Lower lobe of right lung (tissue), 2 donors: ENCODE results near the gene DES. TPM values are rescaled to one million over a fixed set of nuclear protein-coding genes. Genes with fewer than 3 reads are reported as not detected.
A peak's percentile ranks its signal among the peaks of the same experiment; 100 is the strongest.

Experiments used
- ATAC-seq, 2 donors: fragments of 200-7000 bp; cut with Tn5 transposase; one replicate each; pipeline ENCODE4 v1.9.1; 2020 to 2022; ENCODE audit warnings: mild to moderate bottlenecking in 2 of 2, moderate library complexity in 2 of 2
- DNase-seq: peaks from one replicate; pipeline ENCODE4 v3.0.0-alpha.2; 2020
- H3K27ac ChIP-seq: fragments of 200-600 bp; one replicate; pipeline ENCODE4 v1.8.0; 2022
- H3K27me3 ChIP-seq: fragments of 200-600 bp; one replicate; pipeline ENCODE4 v1.8.0; 2022; ENCODE audit warnings: low read depth
- H3K36me3 ChIP-seq: fragments of 200-600 bp; one replicate; pipeline ENCODE4 v1.8.0; 2022; ENCODE audit warnings: mild to moderate bottlenecking
- H3K4me1 ChIP-seq: fragments of 200-600 bp; one replicate; pipeline ENCODE4 v1.8.0; 2022
- H3K4me3 ChIP-seq: fragments of 200-600 bp; one replicate; pipeline ENCODE4 v1.8.0; 2022; ENCODE audit warnings: mild to moderate bottlenecking
- H3K9me3 ChIP-seq: fragments of 200-600 bp; one replicate; pipeline ENCODE4 v1.8.0; 2022
- CTCF ChIP-seq: fragments of 200-600 bp; IDR thresholded peaks from one replicate; pipeline ENCODE4 v1.8.0; 2022; ENCODE audit warnings: antibody characterized with exemption, mild to moderate bottlenecking
- intact Hi-C: fragments of 100-400 bp; cut with DNase I; formaldehyde crosslinking; loops from one replicate; pipeline ENCODE4 v1.11.0; 2022
- total RNA-seq: library from RNA; stranded (reverse); fragmentation: NEBNext Ultra II Directional; extraction: Animal tissue kit (Norgen Biotek cat#: 25700); gene quantifications from one replicate; pipeline ENCODE4 v1.2.1, GENCODE V29; 2021
- donor health status: DM: no; HTN: yes; CAD: no; lungs with severe emphysema.

The DES gene
- total RNA-seq, 1 donor from 2014 or later = 64.5 TPM

- Histone ChIP-seq H3K9me3 (no peaks in the 10 kb centered on the region), H3K36me3 (peaks cover 80% of the 10 kb centered on the region), H3K4me3 (no peak overlapping the region), H3K27ac (no peak overlapping the region), H3K4me1 (peaks cover 26% of the 10 kb centered on the region), H3K27me3 (no peaks in the 10 kb centered on the region)
- intact Hi-C loops = no loop called here
- TF ChIP-seq CTCF = no peak
- ATAC-seq (no peak), DNase-seq (no peak)
Observed at GRCh38 chr2:219381448-219381847, 36.7 kb upstream of the DES start.

DNA sequence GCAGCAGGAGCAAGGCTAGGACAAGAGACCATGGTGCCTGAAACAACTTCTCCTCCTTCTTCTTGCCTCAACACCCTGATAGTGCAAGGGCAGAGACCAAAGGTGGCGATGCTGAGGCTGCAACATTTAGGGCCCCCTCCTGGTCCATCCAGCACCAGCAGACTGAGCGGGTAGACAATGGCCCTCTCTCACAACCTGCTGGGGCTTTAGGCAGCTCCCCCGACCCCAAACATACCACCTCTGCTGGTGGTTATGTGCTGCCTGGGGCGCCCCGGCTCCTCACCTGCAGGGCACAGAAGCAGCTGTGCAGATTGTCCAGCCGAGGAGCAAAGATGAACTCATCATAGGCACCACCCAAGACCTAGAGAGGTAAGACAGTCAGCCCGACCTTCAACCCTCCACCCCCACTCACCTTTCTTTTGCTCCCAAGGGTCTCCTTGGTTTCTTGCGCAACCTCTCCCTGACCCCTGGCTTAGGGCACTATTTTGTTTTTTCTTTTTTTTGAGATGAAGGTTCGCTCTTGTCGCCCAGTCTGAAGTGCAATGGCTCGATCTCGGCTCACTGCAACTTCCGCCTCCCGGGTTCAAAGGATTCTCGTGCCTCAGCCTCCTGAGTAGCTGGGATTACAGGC is 34.0 kb upstream of the DES start:
- no peak for ATAC-seq
- no peak for DNase-seq
- no peaks in the 10 kb centered on the region for H3K27me3 ChIP-seq
- H3K4me1 ChIP-seq = peaks cover 32% of the 10 kb centered on the region
- intact Hi-C loops = no loop called here
- no peak for TF ChIP-seq CTCF
- H3K27ac ChIP-seq = no peak overlapping the region
- H3K4me3 ChIP-seq = no peak overlapping the region
- peaks cover 68% of the 10 kb centered on the region for H3K36me3 ChIP-seq
- H3K9me3 ChIP-seq = no peaks in the 10 kb centered on the region

DNA sequence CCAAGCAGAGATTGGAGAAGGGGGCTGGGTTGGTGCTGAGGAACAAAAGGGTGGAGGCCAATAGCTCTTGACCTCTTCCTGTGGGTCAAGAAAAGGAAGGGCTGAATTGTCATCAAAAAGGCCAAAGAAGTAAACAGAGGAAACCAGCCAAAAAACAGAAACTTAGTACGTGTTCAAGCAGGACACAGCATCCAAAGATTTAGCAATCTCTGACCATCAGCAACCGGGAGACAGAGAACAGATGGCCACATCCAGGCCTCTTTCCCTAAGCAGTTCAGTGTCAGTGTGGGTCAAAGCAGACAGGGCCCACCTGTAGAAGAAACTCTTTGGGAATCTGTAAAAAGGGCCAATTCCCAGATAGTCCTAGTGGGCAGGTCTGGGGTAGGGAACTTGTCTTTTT is 33.3 kb upstream of the DES start:
- Histone ChIP-seq H3K27ac (peak overlapping the region; percentile 56), H3K27me3 (no peaks in the 10 kb centered on the region)

DNA sequence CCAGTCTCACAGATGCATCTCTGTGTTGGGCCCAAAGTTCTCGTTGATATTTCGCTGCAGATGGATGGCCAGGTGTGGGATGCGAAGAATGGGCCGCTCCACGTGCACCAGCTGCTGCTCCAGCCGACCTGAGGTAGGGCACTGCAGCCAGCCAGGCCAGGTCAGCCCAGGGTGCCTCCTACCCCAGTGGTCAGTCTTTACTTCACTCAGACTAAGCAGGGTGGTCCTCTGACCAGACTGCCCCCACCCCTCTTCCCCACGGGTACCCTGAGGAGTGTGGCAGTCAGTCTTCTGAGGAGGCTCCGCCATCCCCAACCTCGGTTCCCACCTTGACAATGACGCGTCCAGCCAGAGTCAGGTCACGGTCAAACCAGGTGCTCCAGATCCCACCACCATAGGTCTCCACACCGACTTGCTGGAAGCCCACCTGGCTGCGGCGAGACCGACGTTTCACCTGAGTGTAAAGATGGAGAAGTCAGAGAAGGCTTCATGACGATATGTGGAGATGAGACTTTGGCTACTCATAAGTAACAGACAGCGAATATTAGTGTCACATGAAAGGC is 32.1 kb upstream of the DES start:
- ATAC-seq (no peak), DNase-seq (no peak)
- no peak overlapping the region for H3K27ac ChIP-seq
- no peaks in the 10 kb centered on the region for H3K9me3 ChIP-seq
- no peak for TF ChIP-seq CTCF
- peaks cover 32% of the 10 kb centered on the region for H3K4me1 ChIP-seq
- H3K36me3 ChIP-seq = peaks cover 57% of the 10 kb centered on the region
- intact Hi-C loops = no loop called here
- no peaks in the 10 kb centered on the region for H3K27me3 ChIP-seq
- H3K4me3 ChIP-seq = peak overlapping the region; percentile 89

More for the DNA sequence above, 33.3 kb upstream of the DES start:
- Histone ChIP-seq H3K36me3 (peaks cover 67% of the 10 kb centered on the region), H3K4me1 (peaks cover 32% of the 10 kb centered on the region), H3K4me3 (no peak overlapping the region), H3K9me3 (no peaks in the 10 kb centered on the region)
- intact Hi-C loops = no loop called here
- DNase-seq (no peak), ATAC-seq (no peak)
- no peak for TF ChIP-seq CTCF

DNA sequence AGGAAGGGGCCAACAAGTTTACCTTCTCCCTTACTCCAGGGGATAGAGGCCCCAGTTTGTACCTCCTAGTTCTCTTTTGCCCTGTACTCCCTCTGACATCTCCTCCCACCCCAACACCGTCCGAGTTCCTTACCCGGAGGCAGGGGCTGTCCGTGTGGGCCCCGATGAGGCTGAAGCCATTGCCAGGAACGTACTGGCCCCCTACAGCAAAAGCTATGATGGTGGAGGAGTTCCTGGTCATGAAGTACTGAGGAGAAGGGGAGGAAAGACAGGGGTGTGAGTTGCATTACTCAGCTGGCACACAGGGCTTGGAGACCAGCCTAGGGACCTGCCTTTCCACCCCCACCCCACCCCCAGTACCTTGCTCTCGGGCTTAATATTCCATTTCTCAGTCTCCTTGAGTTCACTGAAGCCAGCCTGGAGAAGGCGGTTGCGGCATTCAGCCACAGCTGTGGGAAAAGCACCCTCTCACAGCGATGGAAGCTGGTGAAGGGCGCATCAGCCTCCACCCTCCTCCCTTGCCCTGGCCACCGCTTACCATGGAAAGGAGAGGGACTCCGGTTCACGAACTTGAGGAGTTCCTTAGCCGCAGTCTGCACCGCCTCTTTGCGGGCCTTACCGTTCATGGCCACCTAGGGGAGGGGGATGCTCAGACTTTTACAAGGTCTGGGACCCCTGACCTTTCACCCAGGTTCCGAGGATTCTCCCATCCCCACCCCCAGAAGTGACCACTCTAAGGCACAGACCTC is 31.5 kb upstream of the DES start:
- Histone ChIP-seq H3K4me3 (peak overlapping the region; percentile 89), H3K36me3 (peaks cover 50% of the 10 kb centered on the region), H3K27me3 (no peaks in the 10 kb centered on the region), H3K4me1 (peaks cover 32% of the 10 kb centered on the region), H3K27ac (peak overlapping the region; percentile 94), H3K9me3 (no peaks in the 10 kb centered on the region)
- no peak for TF ChIP-seq CTCF
- DNase-seq = peak; percentile 52
- intact Hi-C loops = no loop called here
- no peak for ATAC-seq
